NCI-H2107 (cell line): Measurements from ENCODE around the gene TSPAN18.
A peak's percentile ranks its signal among the peaks of the same experiment; 100 is the strongest.

Experiments
- DNase-seq: peaks from one replicate; lab custom pipeline; 2025; lab: John Stamatoyannopoulos, UW

The TSPAN18 gene

DNA sequence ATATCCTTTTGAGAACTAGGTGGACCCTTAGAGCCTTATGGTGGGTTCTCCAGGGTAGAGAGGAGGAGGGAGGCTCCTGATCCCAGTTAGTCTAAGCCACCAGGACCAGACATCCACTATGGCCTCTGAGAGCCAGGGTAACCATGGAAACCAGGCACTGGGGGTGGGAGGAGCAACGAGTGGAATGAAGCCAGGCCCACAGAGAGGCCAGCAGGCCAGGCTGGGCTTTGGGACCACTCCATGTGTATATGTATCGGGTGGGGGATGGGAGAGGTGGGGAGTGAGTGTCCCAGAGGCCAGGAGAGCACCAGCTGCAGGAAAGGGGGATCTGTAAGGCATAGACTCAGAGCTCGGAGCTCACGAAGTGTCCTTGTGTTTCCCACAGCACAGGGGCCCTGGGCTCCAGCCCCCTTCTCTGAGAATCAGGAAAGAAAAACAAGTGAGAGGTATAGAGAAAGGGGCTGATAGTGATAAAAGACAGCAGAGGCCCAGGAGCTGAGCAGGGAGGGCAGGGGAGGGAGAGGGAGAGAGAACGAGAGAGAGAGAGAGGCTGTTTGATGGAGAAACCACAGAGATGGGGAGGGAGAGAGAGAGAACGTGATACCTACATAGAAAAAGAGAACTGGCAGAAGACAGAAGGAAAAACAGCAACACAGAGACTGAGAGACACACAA, 15.5 kb upstream of the TSPAN18 start:
- DNase-seq: no peak

DNA sequence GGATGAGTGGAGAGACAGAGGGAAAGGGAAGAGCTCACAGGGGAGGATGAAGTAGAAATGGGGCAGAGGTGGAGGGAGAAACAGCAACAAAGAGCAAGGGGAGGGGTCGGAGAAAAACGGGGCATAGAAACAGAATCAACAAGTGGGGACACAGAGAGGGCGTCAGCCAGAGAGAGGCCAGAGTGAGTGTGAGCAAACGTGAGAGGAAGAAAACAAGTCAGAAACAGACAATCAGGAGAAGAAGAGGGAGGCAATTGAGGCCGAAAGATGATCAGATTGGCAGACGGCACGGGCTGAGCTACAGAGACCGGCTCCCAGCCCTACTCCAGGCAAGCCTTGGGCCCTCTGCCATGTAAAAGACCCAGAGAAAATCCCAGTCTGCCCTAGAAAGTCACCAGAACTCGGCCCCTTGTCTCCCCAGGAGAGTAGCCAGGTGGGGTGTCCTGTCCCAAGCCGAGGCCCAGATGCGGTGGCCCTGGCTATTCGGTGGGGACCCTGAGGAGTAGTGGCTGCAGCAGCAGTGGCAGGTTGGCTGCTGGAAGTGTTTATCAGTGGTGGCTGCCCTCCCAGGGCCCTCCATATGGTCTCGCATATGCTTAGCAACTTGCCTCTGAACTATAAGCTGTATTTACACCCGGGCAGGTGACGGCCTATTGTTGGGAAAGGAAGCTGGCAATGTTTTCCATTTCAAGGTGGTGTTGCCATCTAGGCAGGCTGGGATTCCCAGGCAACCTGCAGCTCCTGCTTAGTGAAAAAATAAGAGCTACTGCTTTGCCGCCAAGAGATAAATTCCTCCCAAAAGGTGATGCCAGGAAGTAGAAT, 14.8 kb upstream of the TSPAN18 start:
- DNase-seq: no peak

DNA sequence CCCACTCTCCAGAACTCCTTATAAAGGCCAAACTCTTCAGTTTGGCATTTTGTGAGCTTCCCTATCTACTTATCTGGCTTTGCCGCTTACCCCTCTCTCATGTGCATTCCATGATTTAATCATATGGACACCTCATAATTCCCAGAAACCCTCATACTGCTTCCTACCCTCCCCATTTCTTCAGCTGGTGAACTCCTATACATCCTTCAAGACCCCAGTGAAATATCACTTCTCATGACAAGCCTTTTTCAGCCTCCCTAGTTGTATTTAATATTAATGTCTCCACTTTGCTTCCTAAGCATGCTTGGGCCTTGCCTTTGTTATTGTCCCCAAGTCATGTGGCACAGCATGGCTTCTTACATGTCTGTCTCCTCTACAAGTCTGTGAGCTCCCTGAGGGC, 13.7 kb upstream of the TSPAN18 start:
- DNase-seq: no peak

DNA sequence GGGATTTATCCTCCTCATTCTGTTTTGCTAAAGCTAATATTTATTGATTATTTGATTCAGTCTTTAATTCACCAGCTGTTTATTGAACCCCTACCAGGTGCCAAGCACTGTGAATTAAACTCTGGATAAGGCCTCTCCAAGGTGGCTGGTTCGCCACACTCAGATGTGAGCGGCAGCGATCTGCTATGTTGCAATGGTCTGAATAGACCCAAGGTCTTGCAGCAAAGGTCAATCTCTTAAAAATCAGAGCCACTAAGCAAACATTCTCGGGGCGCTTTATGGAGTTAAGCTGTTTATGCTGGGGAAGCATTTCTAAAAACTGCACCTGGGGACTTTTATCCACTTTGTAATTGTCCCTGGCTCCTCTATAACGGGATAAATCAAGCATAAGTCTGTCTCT, 10.5 kb upstream of the TSPAN18 start:
- no peak for DNase-seq

DNA sequence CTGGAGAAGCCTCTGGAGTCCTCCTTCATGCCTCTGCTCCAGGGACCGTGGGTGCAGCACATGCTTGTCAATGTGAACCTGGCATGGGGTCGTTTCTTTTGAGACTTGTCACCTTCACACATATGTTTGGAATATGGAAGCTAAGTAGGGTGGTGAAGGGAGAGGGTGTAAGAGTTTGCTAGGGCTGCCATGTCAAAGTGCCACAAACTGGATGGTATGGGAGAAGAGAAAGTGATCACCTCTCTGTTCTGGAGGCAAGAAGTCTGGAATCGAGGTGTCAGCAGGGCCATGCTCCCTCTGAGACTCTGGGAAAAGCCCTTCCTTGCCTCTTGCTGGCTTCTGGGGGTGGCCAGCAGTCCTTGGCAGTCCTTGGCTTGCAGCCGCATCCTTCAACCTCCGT, 8.7 kb upstream of the TSPAN18 start:
- DNase-seq: no peak

DNA sequence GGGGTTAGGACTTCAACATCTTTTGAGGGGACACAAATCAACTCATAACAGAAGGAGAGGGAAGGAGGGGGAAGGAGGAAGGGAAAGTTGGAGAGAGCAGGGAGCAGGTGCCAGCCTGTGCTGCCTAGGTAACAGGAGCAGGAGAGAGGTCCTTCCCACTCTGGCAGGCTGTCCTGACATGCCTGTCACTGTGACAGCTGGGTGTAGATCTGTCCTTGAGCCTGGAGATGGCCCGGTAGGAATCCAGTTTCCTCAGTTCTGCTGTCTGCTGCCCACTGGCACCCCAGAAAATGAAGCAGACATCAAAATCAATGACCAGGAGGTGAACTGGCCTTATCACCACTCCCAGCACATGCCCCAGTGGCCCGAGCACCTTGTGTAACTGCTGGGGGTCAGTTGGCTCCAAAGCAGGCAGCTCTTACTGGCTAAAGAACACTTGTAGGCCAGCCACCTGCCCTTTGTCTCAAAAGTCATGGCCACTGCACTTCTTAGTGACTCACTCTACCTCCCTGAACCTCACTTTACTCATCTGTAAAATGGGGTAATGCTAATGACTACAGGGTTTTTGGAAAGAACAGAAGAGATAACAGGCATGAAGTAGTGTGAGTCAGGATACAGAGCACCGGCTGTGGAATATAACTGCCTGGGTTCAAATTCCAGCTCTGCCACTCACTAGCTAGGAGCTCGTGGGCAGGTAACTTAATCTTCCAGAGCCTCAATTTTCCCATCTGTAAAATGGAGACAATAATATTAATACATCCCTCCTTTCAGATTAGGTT, 8.0 kb upstream of the TSPAN18 start:
- no peak for DNase-seq

DNA sequence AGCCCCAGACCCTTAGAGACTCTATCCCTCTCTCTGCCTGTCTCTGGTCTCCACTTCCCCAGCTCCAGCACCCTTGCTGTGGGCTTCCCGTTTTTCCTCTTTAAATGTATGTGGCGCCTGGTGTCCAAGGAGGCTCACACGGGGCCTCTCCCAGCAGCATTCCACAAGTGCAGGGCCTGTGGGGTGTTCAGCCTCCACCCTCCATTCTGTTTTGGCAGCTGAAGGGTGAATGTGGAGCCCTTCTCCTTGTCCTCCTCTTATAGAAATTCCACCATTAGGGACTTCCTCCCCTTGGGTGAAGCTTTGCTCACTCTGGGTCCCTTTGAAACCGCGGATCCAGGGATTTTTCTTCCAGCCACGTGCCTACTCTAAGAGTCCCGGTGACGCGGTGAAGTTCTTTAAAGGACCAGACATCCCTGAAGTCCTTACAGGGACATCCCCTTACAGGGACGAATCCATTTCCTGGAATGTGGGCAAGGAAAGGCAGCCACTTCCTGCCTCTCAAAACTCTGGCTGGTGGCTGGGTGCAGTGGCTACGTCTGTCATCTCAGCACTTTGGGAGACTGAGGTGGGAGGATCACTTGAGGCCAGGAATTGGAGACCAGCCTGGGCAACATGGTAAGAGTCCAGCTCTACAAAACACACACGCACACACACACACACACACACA, 1.6 kb upstream of the TSPAN18 start:
- DNase-seq: no peak

DNA sequence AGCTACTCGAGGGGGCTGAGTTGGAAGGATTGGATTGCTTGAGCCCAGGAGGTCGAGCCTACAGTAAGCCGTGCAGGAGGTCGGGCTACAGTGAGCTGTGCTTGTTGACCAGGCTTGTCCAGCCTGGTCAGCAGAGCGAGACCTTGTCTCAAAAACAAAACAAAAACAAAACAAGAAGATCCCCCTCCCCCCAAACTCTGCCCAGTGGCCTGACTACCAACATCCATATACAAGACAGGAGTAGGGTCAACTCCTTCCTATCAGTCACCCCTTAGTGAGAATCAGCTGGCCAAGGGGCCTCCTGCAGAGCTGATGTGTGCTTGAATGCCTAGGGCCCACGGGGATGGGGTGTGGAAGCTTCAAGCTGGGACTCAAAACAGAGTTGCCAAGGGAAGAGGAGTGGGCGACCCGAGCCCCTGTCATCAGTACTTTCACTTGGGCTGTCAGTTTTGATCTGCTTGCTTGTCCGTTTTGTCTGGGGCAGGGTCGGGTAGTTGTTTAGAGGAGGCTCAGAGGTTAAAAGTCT, 942 bp upstream of the TSPAN18 start:
- no peak for DNase-seq

DNA sequence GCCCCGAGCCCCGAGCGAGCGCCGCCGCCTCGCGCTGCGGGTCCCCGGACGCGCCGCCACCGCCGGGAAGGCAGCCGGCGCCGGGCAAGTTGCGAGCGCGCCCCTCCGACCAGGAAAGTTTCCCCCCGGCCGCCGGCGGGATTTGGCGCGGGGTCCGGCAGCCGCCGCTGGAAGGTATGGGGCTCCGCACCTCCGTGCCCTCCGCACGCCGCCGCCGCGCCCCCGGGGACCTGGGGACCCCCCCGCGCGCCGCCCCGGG, 281 bp downstream of the TSPAN18 start:
- DNase-seq: no peak

DNA sequence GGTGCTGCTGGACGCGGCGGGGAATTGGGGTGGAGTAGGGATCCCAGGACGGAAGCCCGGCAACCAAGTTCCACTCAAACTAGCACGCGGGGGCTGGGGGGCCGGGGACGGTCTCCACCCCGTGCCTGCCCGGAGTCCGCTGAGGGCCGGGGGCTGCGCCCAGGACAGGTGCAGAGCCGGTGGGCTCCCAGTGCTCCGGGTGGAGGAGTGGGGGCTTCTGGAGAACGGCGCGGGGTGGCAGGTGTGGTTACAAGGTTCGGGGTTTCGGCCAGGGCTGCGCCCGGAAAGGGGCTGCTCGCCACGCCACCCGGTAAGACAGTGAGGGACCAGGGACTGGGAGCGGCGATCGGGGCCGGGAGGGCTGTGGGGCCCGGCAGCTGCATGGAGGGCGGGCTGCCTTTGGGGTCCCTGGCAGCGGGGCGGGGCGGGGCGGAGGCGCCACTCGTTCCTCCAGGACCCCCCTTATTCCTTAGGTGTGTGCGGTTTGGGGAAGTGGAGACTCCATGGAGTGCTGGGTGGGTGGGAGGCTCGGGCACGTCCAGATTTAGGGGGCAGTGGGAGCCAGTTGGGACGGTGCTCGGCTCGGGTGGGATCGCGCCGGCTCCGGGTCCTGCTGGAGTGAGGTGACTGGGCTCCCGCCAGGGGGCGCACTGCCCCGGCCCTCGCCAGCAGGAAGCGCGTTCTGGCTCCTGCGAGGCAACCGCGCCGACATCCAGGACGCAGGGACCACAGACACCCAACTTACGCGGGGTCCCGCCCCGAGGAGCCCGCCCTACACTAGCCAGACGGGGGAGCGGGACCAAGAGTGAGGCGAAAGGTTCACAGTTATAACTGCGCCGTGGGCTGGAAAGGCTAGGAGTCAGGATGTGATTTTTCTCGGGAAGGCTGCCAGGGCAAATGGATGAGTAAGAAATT, 868 bp downstream of the TSPAN18 start:
- peak; percentile 3 for DNase-seq

DNA sequence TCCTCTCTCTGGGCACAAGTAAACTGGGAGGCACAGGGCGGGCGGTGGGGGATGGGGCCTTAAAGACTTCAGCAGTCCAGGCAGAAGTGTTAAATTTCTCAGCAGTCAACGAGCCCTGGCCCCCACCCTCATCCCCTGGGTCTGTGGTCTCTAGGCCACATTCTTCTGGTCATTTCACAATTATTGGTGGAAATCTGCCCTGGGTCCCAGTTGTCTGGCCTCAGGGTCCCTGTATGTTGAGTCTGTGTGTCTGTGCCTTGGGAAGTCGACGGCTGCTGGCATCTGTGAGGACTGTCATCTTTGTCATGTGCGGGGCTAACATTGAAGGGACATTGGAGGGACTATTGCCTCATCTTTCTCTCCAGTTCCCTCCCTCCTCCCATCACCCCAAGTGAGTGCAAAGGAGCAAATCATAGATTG, 1.7 kb downstream of the TSPAN18 start:
- no peak for DNase-seq

DNA sequence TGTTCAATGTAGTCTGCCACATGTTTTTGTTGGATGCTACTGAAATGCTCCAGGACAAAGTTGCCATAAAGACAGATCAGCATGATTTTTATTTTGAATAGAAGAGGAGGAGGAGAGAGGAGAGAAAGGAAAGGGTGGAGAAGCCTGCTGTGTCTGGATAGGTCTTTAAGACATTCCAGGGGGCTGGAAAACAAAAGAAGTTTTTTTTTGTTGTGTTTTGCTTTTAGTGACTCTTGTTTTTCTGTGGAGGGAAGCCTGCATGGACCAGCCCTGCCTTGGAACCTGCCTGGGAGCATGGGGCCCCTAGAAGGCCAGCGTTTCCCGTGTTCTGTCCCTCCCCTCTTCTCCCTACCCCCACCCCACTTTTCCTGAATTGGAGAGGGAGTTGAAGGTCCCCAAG, 2.3 kb downstream of the TSPAN18 start:
- no peak for DNase-seq

DNA sequence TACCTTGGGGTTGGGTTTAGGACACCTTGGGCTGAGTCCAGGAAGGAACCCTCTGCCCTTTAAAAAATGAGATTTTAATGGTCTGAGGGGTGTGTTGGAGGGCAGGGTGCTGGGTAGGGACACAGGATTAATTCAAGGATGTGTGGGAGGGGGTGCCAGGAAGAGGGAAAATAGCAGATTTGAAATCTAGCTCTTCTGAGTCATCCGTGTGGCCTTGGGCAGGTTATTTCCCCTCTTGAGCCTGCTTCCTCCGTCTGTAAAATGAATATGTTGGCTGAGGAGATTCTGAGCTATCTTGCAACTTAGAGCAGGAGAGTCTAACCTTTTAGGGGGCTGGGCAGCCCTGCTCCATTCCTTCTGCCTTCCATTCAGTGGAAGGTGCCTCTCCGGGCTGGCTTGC, 3.0 kb downstream of the TSPAN18 start:
- DNase-seq: no peak

DNA sequence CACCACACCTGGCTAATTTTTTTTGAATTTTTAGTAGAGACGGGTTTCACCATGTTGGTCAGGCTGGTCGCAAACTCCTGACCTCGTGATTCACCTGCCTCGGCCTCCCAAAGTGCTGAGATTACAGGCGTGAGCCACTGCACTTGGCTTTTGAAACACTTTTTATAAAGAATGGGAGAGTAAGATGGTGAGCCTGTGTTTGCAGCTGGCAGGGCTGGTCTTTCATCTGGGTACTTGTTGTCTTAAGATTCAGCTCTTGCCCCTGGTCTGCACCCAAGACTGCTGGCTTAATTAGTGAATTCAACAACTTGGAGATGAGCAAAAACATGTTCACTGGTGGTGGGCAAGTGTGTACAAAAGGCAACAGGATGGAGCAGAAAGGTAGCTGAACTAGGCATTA, 4.0 kb downstream of the TSPAN18 start:
- DNase-seq: no peak

DNA sequence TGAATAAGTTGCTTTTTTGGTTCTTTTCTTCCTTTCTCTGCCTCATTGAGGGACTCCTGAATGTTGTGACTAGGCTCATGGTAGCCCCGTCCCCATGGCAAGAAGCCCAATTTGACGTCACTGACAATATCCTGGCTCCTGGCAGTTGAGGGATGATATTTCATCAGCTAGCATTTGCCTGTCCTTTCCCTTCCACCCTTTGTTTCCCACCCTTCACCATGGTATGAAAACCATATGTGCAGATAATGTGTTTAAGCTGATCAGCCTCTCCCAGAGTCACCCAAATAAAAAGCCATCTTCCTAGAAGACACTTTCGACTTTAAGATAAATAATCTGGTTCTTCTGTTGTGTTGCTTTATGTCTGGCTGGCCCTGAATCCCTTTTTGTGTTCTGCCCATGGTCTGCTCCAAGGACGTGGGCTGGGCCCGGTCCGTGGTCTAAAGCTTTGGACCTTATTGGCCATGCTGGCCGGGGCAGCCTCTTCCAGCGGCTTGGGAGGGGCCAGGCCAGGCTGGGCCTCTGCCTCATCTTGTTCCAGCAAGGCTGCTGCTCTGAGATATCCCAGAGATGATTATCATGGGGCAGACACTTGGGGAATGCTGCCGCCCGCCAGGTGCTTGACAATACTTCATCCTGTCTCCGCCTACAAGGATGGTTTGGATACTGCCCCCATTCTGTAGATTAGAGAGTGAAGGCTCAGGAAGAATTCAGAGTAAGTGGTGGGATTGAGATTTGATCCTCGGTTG, 5.1 kb downstream of the TSPAN18 start:
- DNase-seq: no peak

DNA sequence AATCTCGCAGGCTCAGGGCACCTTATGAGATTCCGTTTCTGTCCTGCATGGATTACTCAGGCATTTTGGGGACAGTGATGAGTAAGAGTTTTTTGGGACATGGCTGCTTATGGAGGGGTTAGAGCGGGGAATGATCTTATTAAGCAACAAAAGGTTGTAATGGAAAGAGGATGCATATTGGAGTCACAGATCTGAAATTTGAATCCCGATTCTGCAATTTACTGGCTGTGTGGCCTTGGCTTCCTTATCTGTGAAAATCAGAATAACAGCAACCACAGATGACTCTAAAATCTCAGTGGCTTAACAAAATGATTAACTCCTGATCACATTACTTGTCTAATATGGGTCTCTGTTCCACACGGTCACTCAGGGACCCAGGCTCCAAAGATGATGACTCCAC, 5.8 kb downstream of the TSPAN18 start:
- no peak for DNase-seq

DNA sequence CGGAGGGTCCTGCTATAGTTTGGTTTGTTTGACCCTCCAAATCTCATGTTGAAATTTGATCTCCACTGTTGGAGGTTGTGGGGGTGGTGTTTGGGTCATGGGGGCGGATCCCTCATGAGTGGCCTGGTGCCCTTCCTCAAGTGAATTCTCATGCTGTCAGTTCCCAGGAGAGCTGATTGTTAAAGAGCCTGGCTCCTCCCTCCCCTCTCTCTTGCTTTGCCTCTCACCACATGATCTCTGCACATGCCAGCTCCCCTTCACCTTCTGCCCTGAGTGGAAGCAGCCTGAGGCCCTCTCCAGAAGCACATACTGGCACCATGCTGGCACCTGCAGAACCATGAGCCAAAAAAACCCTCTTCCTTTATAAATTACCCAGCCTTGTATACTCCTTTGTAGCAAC, 7.1 kb downstream of the TSPAN18 start:
- DNase-seq: no peak

DNA sequence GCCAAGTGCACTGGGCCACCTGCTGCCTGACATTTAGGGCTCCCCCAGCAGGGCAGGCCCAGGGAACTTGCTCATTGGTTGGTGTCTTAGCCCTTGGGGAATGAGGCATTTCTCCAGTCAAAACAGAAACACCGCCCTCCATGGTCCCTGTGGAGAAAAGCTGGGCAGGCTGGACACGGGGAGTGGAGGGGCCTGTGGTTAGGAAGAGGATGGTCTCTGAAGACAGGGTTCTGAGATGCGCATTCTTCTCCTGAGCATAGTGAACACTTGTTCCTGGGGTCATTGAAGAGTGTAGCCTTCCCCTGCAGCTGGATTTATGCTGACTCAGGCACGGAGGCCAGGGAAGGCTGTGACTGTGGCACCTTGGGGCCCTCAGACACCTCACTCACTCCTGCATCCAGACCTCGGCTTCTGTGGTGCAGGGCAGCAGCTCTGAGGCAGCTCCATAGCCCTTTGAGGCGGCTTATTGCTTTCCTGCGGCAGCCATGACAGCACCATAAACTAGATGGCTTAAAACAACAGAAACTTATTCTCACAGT, 8.2 kb downstream of the TSPAN18 start:
- no peak for DNase-seq

DNA sequence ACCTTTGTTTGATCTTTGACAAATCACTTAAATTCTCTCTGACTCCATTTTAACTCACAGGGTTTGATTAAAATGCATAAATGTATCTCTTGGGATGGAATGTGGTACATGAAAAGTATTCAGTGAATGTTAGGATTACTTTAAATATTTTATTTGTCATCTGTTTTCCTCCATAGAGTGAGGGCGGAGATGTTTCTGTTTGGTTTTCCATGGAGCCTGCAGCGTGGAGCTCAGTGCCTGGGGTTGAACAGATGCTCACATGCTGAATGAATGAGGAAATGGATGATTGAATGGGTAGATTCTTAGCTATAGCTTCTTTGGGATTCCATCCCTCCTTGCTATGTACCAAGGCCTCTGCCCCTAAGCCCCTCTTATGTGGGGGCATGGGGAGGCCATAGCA, 10.0 kb downstream of the TSPAN18 start:
- no peak for DNase-seq
